Neural progenitor cell (in vitro differentiated cells): Measurements from ENCODE around the gene TBC1D14.

Experiments
- CTCF ChIP-seq: fragments of 200-600 bp; sonication (generic); IDR thresholded peaks from 2 replicates; pipeline ENCODE4 v1.5.1; 2017; ENCODE audit warnings: antibody characterized with exemption, mild to moderate bottlenecking
- EZH2phosphoT487 ChIP-seq: fragments of 200-600 bp; sonication (generic); IDR thresholded peaks from 2 replicates; pipeline ENCODE4 v1.6.1; 2017; ENCODE audit warnings: antibody characterized with exemption

GRCh38 chr4:6961496-6962210 is 52.0 kb downstream of the TBC1D14 start:
- TF ChIP-seq EZH2phosphoT487 (no peak), CTCF (no peak)
